ENCODE data around the gene LAMA3.
"Not testable (repeated sequence)": the region's sequence is repeated elsewhere in the genome, so short reads cannot be mapped to it uniquely, and the experiment has no call there.

Gene LAMA3

DNA sequence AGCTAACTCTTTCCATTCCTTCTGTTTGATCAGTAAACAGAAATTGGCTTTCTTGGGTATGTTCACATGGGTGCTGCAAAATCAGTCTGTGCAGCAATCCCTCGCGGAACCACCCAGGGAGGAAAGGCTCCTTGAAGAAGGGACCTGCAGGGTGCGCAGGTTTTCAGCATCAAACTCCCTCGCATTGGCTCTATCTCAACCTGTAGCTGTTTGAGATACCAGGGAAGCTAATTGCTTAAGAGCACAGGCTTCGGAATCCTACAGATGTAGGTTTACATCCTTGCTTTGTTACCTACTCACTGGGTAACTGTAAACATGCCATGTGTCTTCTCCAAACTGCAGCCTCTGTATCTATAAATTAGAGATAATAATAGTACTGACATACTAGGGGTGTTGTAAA is 43.2 kb downstream of the LAMA3 start:
- DNase-seq = no peak

DNA sequence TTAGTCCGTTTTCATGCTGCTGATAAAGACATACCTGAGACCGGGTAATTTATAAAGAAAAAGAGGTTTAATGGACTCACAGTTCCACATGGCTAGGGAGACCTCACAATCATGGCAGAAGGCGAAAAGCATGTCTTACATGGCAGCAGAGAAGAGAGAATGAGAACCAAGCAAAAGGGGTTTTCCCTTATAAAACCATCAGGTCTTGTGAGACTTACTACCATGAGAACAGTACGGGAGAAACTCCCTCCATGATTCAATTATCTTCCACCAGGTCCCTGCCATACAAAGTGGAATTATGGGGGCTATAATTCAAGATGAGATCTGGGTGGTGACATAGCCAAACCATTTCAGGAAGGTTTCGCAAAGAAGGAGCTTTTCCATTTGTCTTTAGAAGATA is 44.0 kb downstream of the LAMA3 start:
- DNase-seq = not testable (repeated sequence)

GRCh38 chr18:23733895-23734294 is 44.6 kb downstream of the LAMA3 start:
- DNase-seq = no peak

GRCh38 chr18:23735021-23735464 is 45.8 kb downstream of the LAMA3 start:
- no peak for DNase-seq

DNA sequence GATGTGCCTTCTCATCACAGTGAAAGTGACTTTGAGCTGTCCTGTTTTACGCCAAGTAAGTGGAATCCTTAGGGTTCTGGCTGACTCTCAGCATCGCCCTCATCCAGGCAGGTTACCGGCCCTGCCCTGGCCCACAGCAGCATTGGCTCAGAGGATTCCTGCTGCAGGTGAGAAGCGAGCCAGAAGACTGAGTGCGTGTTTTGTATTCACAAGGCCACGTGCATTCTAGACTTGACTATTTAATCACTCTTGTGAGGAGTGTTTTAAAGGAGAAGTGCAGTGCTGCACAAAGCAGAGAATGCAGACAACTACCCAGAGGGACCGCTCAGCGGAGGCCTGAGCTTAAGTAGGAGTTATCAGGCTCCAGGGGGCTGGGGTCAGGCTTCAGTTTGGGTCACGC is 48.3 kb downstream of the LAMA3 start:
- no peak for DNase-seq

- no peak for DNase-seq
These were observed 48.9 kb downstream of the LAMA3 start for GRCh38 chr18:23738151-23738550.

- no peak for DNase-seq
These were observed 49.3 kb downstream of the LAMA3 start for GRCh38 chr18:23738575-23738974.

GRCh38 chr18:23740105-23740830 is 51.0 kb downstream of the LAMA3 start:
- no peak for DNase-seq

DNA sequence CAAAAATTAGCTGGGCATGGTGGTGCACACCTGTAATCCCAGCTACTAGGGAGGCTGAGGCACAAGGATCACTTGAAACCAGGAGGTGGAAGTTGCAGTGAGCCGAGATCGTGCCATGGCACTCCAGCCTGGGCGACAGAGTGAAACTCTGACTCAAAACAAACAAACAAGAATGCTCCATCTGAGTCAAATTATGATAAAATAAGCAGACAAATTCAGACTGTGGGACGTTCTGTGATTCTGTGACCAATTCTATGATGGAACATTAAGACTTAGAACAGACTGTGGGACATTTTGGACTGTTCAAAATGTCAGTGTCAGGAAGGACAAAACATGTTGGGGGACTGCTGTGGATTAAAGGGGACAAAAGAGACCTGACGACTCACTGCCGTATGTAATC is 52.7 kb downstream of the LAMA3 start:
- DNase-seq = not testable (repeated sequence)

- no peak for DNase-seq
These were observed 54.6 kb downstream of the LAMA3 start for GRCh38 chr18:23743733-23744333.

GRCh38 chr18:23745366-23745765 is 56.1 kb downstream of the LAMA3 start:
- DNase-seq = no peak

- DNase-seq = no peak
These were observed 57.6 kb downstream of the LAMA3 start for GRCh38 chr18:23746851-23747250.

DNA sequence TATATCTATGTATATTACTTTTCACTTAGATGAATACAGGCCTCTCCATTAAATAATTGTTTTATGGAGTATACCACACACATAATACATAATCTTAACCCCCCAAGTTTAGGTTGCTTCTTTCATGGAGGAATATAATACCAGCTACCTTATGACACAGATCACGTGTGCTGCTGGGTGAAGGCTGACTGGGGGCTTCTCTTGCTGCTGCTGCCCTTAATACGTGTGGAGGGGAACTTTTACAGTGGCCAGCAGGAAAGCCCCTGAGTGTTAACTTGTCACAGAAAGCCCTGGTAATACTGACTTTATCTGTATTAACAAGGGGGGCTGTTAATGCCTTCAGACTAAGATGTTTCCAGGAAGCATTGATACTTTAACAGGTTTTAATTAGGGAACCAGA is 63.1 kb downstream of the LAMA3 start:
- no peak for DNase-seq

GRCh38 chr18:23752796-23753195 is 63.5 kb downstream of the LAMA3 start:
- DNase-seq = no peak

GRCh38 chr18:23756590-23757436 is 67.6 kb downstream of the LAMA3 start:
- DNase-seq = no peak

DNA sequence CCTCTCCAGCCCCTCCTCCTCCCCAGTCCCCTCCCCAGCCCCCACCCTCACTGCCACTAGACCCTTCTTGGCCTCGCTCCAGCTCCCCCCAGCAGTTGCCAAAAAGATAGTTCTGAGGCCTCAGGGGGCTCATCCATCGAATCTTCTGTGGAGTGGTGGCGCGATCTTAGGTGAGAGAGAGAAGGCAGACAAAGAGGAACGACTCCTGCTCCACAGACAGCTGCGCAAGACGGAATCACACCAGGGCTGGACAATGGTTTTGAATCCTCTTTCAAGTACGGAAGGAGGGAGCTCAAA is 68.1 kb downstream of the LAMA3 start:
- no peak for DNase-seq

DNA sequence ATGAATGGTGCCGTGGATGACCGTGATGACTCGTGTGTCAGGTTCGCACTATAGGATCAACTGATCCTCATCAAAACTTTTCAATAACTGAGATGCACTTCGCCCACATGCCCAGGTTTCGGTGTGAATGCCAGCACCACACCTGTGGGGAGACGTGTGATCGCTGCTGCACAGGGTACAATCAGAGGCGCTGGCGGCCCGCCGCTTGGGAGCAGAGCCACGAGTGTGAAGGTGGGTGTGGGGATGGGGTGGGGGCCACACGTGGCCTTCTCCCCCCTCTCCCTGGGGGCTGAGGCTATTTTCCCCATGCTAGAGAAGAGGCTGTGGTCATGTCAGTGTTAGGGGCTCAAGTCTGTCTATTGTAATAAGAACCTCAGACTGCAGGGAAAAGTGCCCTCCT is 69.0 kb downstream of the LAMA3 start:
- no peak for DNase-seq

GRCh38 chr18:23761941-23762340 is 72.7 kb downstream of the LAMA3 start:
- DNase-seq = no peak

DNA sequence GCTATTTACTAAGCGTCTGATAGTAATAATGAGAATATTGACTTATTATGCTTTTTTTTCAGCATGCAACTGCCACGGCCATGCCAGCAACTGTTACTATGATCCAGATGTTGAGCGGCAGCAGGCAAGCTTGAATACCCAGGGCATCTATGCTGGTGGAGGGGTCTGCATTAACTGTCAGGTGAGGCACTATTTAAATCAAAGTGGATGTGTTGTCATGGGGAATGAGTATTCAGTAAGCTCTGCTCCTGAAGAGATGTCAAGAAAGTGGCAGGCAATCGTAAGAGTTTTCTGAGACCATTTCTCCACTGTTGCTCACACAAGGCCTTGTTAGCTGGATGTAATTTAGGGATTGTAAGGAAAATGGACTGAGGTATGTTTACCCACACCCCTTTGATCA is 74.1 kb downstream of the LAMA3 start:
- DNase-seq = no peak

- no peak for DNase-seq
These were observed 76.7 kb downstream of the LAMA3 start for GRCh38 chr18:23765931-23766330.

- no peak for DNase-seq
These were observed 83.2 kb downstream of the LAMA3 start for GRCh38 chr18:23772327-23773024.

DNA sequence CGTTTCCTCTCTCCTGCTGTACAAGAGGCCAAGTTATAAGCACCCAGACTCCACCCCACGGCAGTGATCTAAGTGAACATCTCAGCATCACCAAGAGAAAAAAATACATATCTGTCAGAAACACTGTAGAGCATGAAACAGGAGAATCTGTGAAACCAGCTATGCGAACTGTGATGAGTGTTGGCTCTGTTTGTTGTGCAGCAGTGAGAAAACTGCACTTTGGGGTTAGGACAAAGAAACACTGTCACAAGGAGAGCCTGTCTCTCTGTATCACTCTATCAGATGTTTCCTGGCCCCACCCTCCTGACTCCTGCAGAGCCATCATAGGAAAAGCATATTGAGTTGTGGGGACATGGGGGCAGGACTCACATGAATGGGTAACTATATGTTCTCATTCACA is 87.1 kb downstream of the LAMA3 start:
- no peak for DNase-seq

GRCh38 chr18:23778828-23779227 is 89.6 kb downstream of the LAMA3 start:
- no peak for DNase-seq
